Fibroblast of peridontal ligament (primary cell): ENCODE measurements around the gene PCDHB1.
"Not testable (repeated sequence)": the region's sequence is repeated elsewhere in the genome, so short reads cannot be mapped to it uniquely, and the experiment has no call there.

ENCODE experiments used
- DNase-seq: peaks from one replicate; pipeline ENCODE4 v3.0.0-alpha.2; 2010; ENCODE audit errors: extremely low read depth

Gene PCDHB1

GRCh38 chr5:141082228-141082627 lies 31.1 kb downstream of the PCDHB1 start:
- DNase-seq: no peak

- DNase-seq: peak; percentile 38
Measured at GRCh38 chr5:141084487-141084989, 33.4 kb downstream of the PCDHB1 start.

DNA sequence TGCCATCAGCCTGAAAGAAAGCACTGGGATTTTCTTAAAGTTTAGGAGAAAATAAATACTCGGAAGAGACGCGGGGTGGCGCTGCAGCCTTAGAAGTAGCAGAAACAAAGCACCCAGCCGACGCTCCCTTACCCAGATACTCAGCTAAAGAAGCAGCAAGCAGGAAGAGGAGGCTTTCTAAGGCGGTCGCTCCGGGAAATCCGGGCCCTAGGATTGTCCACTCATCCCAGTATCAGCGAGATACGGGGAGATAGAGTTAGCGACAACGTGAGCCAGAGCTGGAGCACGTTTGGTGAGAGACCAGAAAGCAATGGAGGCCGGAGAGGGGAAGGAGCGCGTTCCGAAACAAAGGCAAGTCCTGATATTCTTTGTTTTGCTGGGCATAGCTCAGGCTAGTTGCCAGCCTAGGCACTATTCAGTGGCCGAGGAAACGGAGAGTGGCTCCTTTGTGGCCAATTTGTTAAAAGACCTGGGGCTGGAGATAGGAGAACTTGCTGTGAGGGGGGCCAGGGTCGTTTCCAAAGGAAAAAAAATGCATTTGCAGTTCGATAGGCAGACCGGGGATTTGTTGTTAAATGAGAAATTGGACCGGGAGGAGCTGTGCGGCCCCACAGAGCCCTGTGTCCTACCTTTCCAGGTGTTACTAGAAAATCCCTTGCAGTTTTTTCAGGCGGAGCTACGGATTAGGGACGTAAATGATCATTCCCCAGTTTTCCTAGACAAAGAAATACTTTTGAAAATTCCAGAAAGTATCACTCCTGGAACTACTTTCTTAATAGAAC lies 43.5 kb downstream of the PCDHB1 start, which contains the start of gene PCDHB2:
Gene PCDHB2, plus strand, starts transcription at position 135 of the 782 bp plus-strand sequence. Its CDS starts 176 bp downstream, at position 311.
- peak; percentile 43 for DNase-seq

GRCh38 chr5:141095263-141095641 lies 44.1 kb downstream of the PCDHB1 start:
- no peak for DNase-seq

DNA sequence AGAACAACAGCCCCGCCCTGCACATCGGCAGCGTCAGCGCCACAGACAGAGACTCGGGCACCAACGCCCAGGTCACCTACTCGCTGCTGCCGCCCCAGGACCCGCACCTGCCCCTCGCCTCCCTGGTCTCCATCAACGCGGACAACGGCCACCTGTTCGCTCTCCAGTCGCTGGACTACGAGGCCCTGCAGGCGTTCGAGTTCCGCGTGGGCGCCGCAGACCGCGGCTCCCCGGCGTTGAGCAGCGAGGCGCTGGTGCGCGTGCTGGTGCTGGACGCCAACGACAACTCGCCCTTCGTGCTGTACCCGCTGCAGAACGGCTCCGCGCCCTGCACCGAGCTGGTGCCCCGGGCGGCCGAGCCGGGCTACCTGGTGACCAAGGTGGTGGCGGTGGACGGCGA lies 45.0 kb downstream of the PCDHB1 start:
- not testable (repeated sequence) for DNase-seq

GRCh38 chr5:141096586-141096985 lies 45.4 kb downstream of the PCDHB1 start:
- DNase-seq: not testable (repeated sequence)

GRCh38 chr5:141100243-141100805 lies 49.1 kb downstream of the PCDHB1 start, which contains the start of gene PCDHB3:
TSS of gene PCDHB3 (plus strand) at chr5:141100473. CDS start at chr5:141100650, 177 bp downstream.
- peak; percentile 15 for DNase-seq

DNA sequence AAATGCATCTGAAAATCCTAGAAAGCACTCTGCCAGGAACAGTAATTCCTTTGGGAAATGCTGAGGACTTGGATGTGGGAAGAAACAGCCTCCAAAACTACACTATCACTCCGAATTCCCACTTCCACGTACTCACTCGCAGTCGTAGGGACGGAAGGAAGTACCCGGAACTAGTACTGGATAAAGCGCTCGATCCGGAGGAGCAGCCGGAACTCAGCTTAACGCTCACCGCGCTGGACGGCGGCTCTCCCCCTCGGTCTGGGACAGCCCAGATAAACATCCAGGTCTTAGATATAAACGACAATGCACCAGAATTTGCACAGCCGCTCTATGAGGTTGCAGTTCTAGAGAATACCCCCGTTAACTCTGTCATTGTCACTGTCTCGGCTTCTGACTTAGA lies 49.9 kb downstream of the PCDHB1 start:
- no peak for DNase-seq

DNA sequence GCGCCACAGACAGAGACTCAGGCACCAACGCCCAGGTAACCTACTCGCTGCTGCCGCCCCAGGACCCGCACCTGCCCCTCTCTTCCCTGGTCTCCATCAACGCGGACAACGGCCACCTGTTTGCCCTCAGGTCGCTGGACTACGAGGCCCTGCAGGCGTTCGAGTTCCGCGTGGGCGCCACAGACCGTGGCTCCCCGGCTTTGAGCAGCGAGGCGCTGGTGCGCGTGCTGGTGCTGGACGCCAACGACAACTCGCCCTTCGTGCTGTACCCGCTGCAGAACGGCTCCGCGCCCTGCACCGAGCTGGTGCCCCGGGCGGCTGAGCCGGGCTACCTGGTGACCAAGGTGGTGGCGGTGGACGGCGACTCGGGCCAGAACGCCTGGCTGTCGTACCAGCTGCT lies 50.9 kb downstream of the PCDHB1 start:
- not testable (repeated sequence) for DNase-seq

DNA sequence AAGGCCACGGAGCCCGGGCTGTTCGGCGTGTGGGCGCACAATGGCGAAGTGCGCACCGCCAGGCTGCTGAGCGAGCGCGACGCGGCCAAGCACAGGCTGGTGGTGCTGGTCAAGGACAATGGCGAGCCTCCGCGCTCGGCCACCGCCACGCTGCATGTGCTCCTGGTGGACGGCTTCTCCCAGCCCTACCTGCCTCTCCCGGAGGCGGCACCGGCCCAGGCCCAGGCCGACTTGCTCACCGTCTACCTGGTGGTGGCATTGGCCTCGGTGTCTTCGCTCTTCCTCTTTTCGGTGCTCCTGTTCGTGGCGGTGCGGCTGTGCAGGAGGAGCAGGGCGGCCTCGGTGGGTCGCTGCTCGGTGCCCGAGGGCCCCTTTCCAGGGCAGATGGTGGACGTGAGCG lies 51.3 kb downstream of the PCDHB1 start:
- not testable (repeated sequence) for DNase-seq

DNA sequence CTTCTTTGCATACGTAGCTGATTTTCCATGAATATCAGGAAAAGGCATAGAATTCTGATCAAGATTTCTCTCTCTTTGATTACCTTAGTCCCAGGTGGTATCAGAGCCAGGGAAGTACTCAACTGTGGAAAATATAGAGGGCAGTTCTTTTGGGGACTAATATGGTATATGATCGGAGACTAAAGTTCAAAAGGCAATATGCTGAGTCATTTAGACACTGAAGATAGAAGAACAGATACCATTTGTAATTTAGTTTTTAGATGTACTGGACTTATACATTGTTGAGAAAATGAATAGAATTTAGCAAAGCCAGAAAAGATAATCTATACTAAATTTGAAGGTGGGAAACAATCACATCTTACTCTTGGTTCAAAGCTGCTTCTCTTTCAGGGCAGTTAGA lies 54.2 kb downstream of the PCDHB1 start:
- no peak for DNase-seq
